GM18868 (cell line): ENCODE measurements around the gene CNTN5.

Experiments
- ATAC-seq: cut with Tn5 transposase; IDR thresholded peaks from one replicate; pipeline ENCODE4 v1.9.1; 2021; ENCODE audit warnings: mild to moderate bottlenecking, moderate library complexity; ENCODE audit not compliant: unreplicated experiment

Gene CNTN5

DNA sequence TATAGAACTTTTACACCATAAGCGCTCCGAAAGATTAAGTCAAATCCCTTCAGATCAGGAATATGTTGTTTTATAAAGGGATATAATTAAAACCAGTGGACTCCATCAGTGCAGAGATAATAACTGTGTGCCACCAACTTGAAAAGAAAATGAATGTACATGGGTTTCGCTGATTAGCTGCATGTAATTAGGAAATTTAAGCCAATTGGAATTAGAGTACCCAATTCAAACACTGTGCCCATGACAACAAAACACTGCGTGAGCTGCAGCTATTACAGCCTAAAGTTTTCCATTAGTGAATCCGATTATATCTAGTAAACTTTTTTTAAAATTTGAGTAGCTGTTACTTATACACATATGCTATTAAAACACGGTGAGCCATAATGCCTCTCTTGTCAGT lies 1274.0 kb downstream of the CNTN5 start:
- ATAC-seq, result no peak

DNA sequence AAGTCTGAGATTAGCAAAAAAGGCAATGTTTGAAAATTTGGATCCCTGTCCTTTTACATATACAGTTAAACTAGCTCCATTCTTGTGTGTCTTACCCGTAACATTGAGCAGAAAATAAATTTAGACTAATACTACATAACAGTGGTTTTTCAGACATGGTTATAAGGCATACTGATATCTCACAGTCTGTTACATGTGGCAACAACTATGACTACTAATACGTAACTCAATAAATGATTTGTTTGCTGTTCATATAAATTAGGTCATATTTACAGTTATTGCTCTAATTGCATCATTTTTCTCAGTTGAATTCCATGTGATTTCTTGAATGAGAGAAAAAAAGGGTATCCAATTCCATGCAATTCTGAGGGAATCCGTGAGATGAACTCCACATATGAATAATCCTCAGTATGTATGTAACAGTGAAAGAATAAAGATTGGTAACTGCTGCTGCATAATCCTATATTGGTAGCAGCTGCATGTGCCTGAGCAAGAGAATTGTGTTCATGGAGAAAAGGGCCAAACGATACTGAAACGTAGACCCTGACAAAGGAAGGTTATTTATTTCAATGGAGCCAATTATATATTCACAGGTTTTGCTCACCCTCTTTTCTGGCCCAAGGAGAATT lies 1275.4 kb downstream of the CNTN5 start:
- ATAC-seq, result no peak

DNA sequence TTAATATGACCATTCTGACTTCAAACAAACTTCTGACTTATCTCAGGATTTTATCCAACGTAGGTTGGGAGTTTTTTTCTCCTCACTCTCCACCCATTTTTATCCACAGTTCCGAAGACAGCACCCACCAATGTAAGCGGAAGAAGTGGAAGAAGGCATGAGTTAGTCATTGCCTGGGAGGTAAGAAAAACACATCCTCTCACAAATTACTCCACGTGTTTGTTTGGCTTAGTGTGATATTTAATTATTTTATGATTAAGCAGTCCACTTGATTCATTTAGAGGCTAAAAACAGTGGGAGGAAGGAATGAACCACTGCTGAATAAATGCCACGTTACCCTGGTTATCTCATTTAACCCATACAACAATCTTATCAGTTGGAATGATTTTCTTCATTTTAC lies 1276.8 kb downstream of the CNTN5 start:
- no peak for ATAC-seq

DNA sequence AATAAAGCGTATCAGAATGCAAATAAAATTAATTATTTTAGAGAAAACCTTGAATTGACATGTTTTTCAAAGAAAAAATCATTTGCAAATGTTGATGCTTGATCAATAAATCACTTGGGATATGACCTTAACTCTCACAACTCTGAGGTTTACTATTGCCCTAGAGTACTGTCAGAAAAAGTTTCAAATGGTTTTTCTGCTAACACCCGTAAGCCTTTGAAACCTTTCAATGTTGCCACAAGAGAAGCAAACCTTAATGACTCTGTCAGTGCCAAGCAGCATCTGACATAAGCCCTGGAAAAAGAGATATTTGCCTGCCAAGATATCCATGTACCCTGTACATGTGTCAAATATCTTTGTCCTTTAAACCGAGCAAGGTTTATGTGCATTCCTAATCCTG lies 1282.1 kb downstream of the CNTN5 start:
- ATAC-seq, result no peak

DNA sequence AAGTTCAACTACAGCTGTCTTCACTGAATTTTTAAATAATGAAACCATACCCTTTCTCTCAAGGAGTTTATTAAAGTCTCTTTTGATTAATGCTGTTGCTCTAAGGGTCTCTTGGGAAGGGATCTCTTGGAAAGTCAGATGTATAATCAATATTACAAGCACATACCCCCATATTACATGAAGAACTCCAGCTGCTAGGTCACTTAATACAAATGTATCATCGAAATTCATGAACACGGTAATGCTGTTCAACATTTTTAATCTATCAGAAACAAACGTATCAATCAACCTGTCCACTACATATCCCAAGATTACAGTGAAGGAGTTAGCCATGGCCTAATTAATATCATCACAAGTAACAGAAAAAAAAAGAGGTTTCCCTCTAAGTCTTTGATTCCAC lies 1283.1 kb downstream of the CNTN5 start:
- ATAC-seq, result no peak

DNA sequence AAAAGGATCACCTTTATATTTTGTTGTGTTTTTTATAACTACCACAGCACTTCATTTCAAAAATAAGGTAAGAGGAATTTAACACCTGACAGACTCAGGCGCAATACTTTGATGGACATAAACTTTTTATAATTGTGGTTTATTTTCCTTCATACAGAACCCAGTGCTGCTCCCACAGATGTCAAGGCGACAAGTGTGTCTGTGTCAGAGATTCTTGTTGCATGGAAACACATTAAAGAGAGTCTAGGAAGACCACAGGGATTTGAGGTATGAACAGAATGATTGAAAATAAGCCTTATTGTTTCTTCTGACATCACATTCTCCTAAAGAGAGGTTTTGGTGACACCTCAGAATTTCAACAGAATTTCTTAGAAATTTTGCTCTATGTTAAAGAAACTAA lies 1287.5 kb downstream of the CNTN5 start:
- no peak for ATAC-seq

DNA sequence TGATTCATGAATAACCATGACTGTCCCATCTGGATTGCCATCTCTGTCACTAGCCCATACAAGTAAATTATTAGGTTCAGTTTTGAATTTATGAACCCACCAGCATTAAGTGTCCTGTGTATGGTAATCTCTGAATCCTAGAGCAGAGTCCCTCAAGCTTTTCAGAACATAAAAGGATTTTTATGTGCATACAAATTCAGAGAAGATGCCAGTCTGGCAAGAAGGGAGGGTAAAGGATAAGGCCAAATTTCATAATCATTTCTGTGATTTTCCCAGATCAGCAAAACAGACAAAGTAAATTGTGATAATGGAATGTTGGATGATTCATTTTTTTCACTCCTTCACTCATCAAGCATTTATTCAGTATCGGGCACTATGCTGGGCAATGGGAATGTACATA lies 1295.2 kb downstream of the CNTN5 start:
- ATAC-seq, result no peak

DNA sequence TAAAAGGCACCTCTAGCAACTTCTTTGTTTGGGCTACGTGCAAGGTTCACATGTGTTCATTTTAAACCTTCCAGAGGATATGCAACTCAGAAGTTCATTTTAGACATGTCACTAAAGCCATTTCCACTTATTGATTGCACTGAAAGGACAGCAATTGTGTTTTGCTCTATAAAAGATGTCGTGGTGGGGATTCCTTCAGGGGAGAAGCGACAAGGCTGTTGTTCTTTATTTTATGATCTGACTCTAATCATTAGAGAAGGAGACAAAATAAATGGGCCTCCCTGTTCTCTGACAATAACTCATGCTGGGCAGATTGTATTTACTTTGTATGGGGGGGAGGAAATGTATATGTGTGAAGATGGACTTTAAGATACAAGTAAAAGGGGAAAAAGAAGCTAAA lies 1296.2 kb downstream of the CNTN5 start:
- no peak for ATAC-seq

DNA sequence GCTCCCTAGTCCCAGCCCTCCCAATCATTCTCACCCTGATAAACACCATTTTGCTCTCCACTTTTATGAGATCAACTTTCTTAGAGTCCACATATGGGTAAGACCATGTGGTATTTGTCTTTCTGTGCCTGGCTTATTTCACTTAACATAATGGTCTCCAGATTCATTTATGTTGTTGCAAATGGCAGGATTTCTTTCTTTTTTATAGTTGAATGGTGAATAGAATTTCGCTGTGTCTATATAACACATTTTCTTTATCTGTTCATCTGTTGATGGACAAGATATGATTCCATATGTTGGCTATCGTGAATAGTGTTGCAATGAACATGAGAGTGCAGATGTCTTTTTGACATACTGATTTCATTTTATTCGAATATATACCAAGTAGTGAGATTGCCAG lies 1298.9 kb downstream of the CNTN5 start:
- ATAC-seq, result no peak

DNA sequence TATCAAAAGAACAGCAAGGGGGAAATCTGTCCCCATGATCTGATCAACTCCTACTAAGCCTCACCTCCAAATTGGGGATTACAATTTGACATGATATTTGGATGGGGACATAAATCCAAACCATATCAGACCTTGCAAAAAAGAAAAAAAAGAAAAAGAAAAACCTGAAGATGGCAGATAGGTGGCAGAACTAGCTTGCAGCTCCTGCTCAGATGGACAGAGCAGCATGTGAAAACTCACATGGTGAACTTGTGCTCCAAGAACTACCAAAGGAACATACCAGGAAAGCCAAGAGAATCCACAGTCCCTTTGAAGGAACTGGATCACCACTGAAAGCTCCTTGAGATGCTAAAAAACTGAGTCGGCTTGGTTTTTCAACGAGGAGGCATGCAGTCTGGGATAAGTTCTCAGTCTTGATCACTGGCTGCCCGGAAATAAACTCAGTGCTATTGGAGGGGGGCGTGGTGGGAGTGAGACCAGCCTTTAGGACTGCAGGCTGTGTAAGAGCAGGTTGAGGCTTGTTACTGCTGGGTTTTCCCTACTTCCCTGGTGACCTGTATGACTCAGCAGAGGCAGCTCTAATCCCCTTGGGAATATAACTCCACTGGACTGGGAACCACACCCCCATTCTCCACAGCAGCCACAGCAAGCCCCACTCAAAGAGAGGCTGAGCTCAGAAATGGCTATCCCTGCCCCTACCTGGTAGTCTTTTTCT lies 1308.0 kb downstream of the CNTN5 start:
- no peak for ATAC-seq

DNA sequence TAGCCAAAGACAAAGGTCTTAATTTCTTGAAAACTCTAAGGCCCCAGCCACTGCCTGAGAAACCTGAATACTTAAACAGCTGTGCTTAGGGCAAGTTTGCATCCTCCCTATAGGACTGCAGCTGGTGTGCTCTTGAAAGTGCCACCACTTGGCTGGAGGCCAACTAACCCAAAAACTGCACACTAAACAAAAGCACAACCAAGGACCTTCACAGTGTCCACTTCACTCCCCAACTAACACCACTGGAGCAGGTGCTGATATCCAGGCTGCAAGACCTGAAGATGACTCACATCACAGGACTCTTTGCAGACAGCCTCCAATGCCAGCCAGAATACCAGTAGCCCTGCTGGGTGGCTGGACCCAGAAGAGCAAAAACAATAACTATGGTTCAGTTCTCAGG lies 1308.6 kb downstream of the CNTN5 start:
- ATAC-seq, result no peak

DNA sequence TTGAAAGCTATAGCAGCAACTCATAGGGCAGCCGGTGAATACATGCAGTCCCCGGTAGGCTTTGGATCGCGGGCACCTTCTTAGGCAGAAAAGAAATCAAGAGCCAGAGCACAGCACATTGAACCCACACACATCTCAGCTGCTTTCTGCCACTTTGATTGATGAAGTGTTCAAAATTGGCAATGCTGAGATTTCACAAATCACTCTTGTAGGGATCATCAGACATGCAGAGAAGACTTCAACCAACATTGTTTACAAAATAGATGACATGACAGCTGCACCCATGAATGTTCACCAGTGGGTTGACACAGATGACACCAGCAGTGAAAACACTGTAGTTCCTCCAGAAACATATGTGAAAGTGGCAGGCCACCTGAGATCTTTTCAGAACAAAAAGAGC lies 1316.1 kb downstream of the CNTN5 start:
- no peak for ATAC-seq

DNA sequence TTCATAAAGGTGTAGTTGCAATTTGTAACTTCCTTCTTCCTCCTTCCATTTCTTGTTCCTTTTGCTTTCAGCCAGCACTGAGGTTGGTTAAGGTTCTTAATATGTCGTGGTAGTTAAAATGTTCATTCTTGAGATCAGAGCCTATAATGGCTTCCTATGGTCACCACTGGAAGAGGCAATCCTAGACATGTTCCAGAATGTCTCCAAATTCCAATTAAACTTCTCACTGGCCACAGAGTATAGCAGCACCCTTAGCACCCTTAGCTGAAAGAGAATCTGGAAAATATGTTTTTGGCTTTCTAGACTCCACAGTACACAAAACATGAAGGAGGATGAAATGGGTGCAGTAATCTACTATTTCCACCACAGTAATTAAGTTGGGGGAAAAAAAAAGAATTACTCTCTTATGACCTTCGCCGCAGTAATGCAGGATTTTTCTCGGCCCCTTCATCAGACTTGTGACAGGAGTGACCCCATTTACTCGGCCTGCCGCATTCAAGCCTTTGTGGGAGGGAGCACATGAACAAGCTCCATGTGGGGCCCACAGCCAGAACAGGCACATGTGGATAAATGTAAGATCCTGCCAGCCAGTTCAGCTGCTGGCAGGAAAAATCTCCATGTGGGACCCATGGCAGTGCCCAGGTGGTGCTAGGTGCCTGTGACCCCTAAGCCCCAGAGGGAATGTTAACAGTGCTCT lies 1317.5 kb downstream of the CNTN5 start:
- ATAC-seq, result no peak

DNA sequence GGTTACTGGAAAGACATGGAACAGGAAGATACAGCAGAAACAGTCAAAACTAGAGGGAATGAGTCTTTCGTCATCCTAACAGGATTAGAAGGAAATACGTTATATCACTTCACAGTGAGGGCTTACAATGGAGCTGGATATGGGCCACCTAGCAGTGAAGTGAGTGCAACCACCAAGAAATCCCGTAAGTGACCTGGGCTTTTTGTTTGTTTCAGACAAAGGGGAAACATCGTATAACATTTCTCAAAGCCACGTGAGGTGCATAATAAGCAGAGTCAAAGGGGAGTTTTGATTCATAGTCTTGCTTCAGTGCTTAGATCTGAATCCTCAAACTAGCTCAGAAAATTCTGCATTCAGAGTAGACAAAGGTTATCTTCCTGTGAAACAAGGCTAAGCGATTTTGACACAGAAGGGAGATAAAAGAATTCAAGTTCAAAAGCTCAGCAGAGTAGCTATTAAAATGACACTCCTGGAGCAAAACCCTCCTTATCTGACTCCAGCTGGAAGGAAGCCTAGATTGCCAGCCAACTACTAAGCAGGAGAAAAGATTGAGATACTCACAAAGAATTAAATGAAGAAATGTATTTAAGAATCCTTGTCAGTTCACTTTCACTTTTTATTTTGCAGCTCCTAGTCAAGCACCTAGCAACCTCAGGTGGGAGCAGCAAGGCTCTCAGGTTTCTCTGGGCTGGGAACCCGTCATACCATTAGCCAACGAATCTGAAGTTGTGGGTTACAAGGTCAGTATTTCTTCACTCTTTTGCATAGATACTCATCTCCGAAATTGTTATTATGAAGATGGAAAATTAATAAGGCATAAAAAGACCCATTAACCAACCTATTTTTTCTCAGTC lies 1319.9 kb downstream of the CNTN5 start:
- no peak for ATAC-seq

DNA sequence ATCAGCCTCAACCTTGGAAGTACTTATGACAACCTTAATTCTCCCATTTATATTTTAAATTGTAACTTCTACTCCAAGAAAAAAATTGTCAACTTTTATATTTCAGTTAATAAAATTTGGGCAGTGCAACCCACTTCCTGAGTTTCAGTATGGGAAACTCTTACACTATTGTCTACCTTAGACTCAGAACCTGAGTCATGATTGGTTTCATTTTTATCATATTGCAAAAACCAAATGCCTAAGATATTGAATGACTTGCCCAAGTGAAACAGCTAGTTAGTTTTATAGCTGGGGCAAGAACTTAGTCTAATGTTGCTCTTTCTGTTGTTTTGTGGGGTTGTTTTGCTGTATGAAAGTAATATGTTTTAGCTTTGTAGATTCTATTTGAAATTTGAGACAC lies 1332.3 kb downstream of the CNTN5 start:
- no peak for ATAC-seq

DNA sequence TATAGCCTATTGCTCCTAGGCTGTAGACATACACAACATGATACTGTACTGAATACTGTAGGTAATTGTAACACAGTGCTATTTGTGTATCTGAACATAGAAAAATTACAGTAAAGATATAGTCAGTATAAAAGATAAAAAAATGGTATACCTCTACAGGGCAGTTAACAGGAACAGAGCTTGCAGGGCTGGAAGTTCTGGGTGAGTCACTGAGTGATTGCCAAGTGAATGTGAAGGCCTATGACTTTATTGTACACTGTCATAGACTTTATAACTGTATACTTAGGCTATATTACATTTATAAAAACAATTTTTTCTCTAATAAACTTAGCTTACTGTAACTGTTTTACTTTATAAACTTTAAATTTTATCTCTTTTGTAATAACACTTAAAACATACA lies 1334.0 kb downstream of the CNTN5 start:
- no peak for ATAC-seq

DNA sequence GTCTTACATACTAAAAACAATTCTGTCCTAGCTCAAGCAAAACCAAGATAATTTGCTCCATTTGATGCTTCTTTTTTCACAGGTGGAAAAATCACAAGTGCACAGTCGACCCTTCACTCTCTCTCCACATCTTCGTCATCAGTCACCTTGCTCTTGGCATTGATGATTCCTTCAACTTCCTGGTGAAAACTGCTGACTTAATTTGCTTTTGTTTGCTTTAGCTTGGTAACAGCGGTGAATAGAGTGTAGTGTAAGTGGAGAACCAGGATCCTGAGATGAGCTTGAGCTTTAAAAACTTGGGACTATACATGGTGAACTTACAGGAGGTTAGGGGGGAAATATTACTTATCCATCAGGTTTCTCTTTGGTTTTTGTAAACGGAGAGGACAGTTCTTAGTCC lies 1335.3 kb downstream of the CNTN5 start:
- ATAC-seq, result no peak

DNA sequence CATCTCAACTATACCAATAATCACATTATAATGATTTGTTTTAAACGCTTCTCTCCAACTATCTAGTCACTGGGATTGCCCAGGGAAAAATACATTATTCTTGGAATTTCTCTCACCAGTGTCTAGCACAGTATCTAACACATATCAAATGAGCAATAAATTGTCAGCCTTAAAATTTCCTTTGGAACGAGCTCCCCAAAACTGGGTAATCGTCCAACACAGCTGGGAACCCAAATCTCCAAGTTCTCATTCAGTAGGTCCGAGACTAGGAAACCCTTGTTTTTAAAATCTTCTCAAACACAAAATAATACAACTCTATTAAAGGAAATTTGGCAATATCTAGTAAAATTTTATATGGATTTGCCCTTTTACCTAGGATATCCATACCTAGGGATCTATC lies 1338.5 kb downstream of the CNTN5 start:
- no peak for ATAC-seq

DNA sequence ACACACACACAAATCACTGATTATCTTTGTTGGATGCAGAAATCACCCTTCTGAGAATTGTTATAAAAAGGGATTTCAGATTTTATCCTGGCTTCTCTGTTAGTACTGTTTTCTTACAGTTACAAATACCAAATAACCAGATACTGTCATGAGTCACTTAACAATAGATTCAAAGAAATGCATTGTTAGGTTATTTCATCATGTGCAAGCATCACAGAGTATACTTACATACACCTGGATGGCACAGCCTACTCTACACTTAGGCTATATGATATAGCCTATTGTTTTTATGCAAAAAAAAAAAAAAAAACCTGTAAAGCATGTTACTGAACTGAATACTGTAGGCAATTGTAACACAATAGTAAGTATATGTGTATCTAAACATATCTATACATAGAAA lies 1347.1 kb downstream of the CNTN5 start:
- ATAC-seq, result no peak

DNA sequence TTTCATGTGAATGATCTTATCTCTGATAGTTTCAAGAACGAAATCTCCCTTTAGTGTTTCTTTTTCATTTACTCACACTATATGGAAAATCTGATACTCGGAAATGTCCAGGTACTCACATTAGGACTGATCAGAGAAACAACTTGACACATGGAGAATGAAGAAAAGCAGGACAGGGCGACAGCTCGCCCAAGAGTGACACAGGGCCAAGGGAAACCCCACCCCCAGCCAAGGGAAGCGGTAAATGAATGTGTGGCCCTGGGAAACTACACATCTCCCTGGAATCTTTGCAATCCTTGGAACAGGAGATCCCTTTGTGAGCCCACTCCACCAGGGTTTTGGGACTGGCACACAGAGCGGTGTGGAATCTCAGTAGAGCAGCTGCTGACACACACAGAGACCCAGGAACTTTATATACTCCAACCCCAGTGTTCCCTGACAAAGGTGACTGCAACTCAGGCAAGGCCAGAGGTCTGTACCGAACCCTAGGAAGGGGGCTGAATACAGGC lies 1362.7 kb downstream of the CNTN5 start:
- no peak for ATAC-seq

DNA sequence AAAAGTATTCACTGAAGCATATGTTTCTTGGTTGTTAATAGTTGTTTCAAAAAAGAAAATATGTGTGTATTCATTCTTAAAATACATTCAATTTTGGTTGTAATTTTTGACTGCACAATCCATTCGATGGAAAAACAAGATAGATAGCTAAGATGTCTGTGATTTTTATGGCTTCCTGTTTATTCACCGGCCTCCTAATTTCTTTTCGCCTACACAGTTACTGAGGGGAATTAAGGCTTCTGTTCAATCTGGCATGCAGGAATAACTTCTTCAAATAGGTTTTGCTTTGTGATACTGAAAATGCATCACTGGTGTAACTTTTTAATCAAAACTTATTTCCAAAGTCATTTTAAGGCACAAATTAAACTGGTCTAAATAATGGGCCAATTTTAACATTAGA lies 1375.5 kb downstream of the CNTN5 start:
- ATAC-seq, result no peak
